GM10266 (cell line): ENCODE measurements around the gene TMEM178A.

Experiments used
- DNase-seq: peaks from one replicate; pipeline ENCODE4 v3.0.0; 2012; ENCODE audit errors: extremely low spot score
- TF ChIP-seq, protein P1 (sequence below): IDR thresholded peaks from 2 replicates; pipeline ENCODE4 v1.5.1; 2012; ENCODE audit warnings: mild to moderate bottlenecking, low read depth; ENCODE audit not compliant: control insufficient read depth, insufficient read depth; ENCODE audit errors: missing control alignments

The TMEM178A gene

DNA sequence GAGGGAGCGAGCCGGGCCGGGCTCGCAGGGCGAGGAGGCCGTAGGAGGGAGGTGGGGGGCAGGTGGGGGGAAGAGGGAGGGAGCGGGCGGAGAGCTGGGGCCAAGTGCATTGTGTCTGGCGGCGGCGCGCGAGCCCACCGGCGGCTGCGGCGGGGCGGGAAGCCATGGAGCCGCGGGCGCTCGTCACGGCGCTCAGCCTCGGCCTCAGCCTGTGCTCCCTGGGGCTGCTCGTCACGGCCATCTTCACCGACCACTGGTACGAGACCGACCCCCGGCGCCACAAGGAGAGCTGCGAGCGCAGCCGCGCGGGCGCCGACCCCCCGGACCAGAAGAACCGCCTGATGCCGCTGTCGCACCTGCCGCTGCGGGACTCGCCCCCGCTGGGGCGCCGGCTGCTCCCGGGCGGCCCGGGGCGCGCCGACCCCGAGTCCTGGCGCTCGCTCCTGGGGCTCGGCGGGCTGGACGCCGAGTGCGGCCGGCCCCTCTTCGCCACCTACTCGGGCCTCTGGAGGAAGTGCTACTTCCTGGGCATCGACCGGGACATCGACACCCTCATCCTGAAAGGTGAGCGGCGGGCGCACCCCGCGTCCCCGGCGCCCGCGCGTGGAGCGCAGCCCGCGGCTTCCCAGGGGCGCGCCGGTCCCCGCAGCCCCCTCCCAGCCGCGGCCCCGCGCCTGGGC lies at the start of gene TMEM178A:
Gene TMEM178A, plus strand, starts transcription at position 107 of the 680 bp plus-strand sequence. Its CDS starts 58 bp downstream, at position 165.
- DNase-seq, result peak; percentile 57
- TF ChIP-seq, protein P1, sequence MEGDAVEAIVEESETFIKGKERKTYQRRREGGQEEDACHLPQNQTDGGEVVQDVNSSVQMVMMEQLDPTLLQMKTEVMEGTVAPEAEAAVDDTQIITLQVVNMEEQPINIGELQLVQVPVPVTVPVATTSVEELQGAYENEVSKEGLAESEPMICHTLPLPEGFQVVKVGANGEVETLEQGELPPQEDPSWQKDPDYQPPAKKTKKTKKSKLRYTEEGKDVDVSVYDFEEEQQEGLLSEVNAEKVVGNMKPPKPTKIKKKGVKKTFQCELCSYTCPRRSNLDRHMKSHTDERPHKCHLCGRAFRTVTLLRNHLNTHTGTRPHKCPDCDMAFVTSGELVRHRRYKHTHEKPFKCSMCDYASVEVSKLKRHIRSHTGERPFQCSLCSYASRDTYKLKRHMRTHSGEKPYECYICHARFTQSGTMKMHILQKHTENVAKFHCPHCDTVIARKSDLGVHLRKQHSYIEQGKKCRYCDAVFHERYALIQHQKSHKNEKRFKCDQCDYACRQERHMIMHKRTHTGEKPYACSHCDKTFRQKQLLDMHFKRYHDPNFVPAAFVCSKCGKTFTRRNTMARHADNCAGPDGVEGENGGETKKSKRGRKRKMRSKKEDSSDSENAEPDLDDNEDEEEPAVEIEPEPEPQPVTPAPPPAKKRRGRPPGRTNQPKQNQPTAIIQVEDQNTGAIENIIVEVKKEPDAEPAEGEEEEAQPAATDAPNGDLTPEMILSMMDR, result no peak

DNA sequence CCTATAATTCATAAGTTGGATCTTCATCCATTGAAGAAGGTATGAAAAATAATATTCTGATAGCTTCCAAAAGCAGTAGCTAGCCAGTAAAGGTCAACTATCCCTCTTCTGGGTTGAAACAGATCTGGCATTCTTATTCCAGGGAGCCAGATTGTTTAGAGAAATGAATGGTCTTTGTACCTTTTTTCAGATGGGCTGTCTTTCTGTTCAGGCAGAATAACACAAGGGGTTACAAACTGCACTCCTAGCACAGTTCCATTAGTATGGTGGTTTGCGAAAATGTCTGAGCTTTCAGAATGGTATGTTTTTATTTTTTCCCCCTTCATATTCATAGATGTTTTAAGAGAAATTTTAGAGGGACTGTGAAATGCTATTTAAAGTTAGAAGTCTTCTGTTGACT lies 47.5 kb upstream of the TMEM178A start:
- TF ChIP-seq, protein P1, result no peak
- DNase-seq, result no peak

DNA sequence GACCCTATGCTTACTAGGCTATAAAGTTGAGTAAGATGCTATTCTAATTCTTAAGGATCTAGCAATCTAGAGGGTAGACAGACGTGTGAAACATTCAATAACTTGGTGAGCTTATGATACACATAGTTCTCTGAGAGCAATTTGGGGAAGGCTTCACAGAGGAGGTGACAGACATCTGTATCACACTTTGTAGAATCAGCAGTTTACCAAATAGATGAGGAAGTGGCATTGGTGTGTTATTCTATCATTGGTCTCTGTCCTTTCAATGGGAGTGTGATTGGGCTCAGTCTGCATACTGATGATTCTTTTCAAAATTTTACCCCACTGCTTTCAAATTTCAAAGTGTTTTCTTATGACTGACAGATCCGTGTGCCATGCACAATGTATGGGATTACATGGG lies 47.0 kb upstream of the TMEM178A start:
- TF ChIP-seq, protein P1, result no peak
- no peak for DNase-seq

DNA sequence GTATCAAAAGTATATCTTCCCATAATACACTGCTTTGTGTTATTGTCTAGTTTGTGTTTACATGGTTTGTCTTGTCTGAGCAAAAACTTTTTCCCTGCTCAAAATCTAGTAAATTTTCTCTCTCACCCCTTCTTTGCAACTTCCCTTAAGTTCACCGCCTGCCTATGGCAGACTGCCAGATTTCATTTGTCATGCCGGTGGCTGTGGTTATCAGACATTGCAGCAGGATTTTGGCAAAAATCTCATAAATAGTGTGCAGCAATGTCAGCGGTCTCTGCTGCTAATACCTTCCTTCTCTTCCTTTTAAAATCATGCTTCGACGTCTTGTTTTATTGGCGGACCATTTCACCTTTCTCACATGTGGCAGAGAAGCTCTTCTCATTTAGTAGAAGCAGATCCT lies 45.6 kb upstream of the TMEM178A start:
- no peak for DNase-seq
- TF ChIP-seq, protein P1, result no peak

DNA sequence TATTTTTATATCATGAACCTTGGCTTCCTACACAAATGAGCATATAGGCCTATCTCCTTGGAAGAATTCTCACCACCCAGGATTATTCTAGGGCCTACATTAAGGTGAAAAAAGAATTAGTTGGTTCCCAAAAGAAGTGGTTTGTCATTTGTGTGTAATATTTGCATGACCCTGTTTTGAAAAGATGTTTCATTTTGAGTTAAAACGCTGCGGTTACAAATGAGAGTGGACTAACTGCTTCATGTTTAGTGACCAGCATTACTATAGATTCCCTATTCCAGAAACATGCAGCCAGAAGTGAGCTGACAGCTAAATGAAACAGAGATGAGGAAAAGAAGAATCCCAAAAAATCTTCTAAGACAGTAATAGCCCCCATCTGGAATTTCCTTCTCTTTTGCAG lies 44.1 kb upstream of the TMEM178A start:
- no peak for DNase-seq

DNA sequence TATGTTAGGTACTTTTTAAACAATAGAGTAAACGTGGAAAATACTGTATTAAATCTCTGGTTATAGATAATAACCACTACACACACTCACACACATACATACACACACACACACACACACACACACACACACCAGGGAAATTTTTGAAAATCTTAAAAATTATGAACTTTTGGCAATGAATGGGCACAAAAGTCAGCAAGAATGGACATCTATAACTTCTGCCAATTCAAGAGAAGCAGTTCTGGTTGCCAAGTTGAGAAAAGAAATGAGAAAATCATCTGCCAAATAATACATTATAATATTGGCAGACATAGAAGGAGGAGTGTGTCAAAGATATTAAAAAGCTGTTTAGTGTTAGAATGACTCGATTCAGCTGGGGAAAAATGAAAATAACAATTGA lies 42.9 kb upstream of the TMEM178A start:
- no peak for DNase-seq
- TF ChIP-seq, protein P1, result no peak

More for the DNA sequence above, 44.1 kb upstream of the TMEM178A start:
- TF ChIP-seq, protein P1, result no peak

DNA sequence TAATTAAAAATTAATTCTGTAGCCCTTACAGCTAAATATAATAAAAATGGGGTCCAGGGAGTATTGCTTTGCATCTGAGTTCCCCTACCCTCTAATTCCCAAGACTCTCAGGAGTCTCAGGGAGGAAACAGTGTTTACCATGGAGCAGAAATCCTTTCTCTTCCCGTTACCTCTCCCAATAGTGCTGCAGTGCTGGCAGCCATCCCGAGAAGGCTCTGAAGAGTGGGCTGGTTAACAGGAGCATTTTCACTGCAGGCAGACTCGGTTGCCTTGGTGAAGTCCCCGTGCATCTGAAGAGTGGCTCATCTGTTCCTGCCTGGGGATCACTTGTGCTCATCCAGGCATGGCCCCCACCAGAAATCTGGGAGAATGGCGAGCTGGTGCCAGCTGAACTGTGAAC lies 41.8 kb upstream of the TMEM178A start:
- no peak for DNase-seq
- TF ChIP-seq, protein P1, result no peak
